GM23338 (cell line): ENCODE measurements around the gene FHIT. TPM values are rescaled to one million over a fixed set of nuclear protein-coding genes. Genes with fewer than 3 reads are reported as not detected.
"Not testable (repeated sequence)": the region's sequence is repeated elsewhere in the genome, so short reads cannot be mapped to it uniquely, and the experiment has no call there.

Experiments
- ATAC-seq: fragments of 200-7000 bp; cut with Tn5 transposase; 3 replicates; pipeline ENCODE4 v1.9.1; 2020
- DNase-seq: peaks from one replicate; pipeline ENCODE4 v3.0.0-alpha.2; 2015; ENCODE audit warnings: low spot score
- H2AFZ ChIP-seq: fragments of 200-600 bp; sonication (generic); 2 replicates; pipeline ENCODE4 v1.8.0; 2016; ENCODE audit warnings: antibody characterized with exemption, mild to moderate bottlenecking, moderate library complexity
- H3F3A ChIP-seq: fragments of 200-600 bp; sonication (generic); replicated peaks from 2 replicates; pipeline ENCODE4 v1.8.0; 2017; ENCODE audit warnings: antibody characterized with exemption, mixed run types, low read depth
- H3K27ac ChIP-seq: fragments of 200-600 bp; sonication (generic); 2 replicates; pipeline ENCODE4 v1.6.1; 2016; ENCODE audit warnings: low read depth
- H3K27me3 ChIP-seq: fragments of 200-600 bp; sonication (generic); 2 replicates; pipeline ENCODE4 v1.8.0; 2016; ENCODE audit warnings: mild to moderate bottlenecking, mixed run types, moderate library complexity; ENCODE audit not compliant: insufficient read depth
- H3K36me3 ChIP-seq: fragments of 200-600 bp; sonication (generic); 2 replicates; pipeline ENCODE4 v1.8.0; 2016; ENCODE audit warnings: mild to moderate bottlenecking; ENCODE audit not compliant: insufficient read depth
- H3K4me1 ChIP-seq: fragments of 200-600 bp; sonication (generic); 2 replicates; pipeline ENCODE4 v1.8.0; 2016; ENCODE audit warnings: mild to moderate bottlenecking, moderate library complexity; ENCODE audit not compliant: insufficient read depth
- H3K4me2 ChIP-seq: fragments of 200-600 bp; sonication (generic); 2 replicates; pipeline ENCODE4 v1.7.1; 2017; ENCODE audit warnings: mixed run types
- H3K4me3 ChIP-seq: fragments of 200-600 bp; sonication (generic); 2 replicates; pipeline ENCODE4 v1.6.1; 2016; ENCODE audit warnings: mixed run types
- H3K79me2 ChIP-seq: fragments of 200-600 bp; sonication (generic); replicated peaks from 2 replicates; pipeline ENCODE4 v1.8.0; 2017; ENCODE audit warnings: mild to moderate bottlenecking; ENCODE audit not compliant: insufficient read depth
- H3K9me2 ChIP-seq: fragments of 200-600 bp; sonication (generic); 2 replicates; pipeline ENCODE4 v1.8.0; 2017; ENCODE audit not compliant: insufficient read depth
- H4K20me1 ChIP-seq: fragments of 200-600 bp; sonication (generic); replicated peaks from 2 replicates; pipeline ENCODE4 v1.8.0; 2017; ENCODE audit warnings: mild to moderate bottlenecking; ENCODE audit not compliant: insufficient read depth
- H3K27ac Mint-ChIP-seq: 2 replicates; pipeline ENCODE4 v1.8.0; 2020; ENCODE audit warnings: inconsistent platforms, mild to moderate bottlenecking, moderate library complexity, mixed read lengths
- H3K27me3 Mint-ChIP-seq: 3 replicates; pipeline ENCODE4 v1.8.0; 2022; ENCODE audit warnings: low read depth, mild to moderate bottlenecking, moderate library complexity, mixed read lengths, inconsistent platforms; ENCODE audit not compliant: insufficient read depth, poor library complexity
- H3K36me3 Mint-ChIP-seq: 3 replicates; pipeline ENCODE4 v1.8.0; 2021; ENCODE audit warnings: low read depth, mild to moderate bottlenecking, inconsistent platforms, moderate library complexity, mixed read lengths
- H3K4me1 Mint-ChIP-seq: 3 replicates; pipeline ENCODE4 v1.8.0; 2020; ENCODE audit warnings: mild to moderate bottlenecking, inconsistent platforms, mixed read lengths
- H3K4me3 Mint-ChIP-seq: 3 replicates; pipeline ENCODE4 v1.8.0; 2021; ENCODE audit warnings: moderate library complexity, mild to moderate bottlenecking, inconsistent platforms, mixed read lengths
- H3K9me3 Mint-ChIP-seq: 3 replicates; pipeline ENCODE4 v1.8.0; 2020; ENCODE audit warnings: moderate library complexity, mild to moderate bottlenecking, inconsistent platforms, mixed read lengths
- CREB1 ChIP-seq: fragments of 250-450 bp; sonication (Bioruptor Pico); IDR thresholded peaks from 2 replicates; pipeline ENCODE4 v1.5.0; 2020; ENCODE audit warnings: low read depth, mild to moderate bottlenecking, moderate library complexity
- EZH2 ChIP-seq: fragments of 200-600 bp; sonication (generic); IDR thresholded peaks from one replicate; pipeline ENCODE4 v1.8.0; 2017; ENCODE audit warnings: antibody characterized with exemption, mild to moderate bottlenecking, low read depth; ENCODE audit not compliant: unreplicated experiment
- EZH2phosphoT487 ChIP-seq: fragments of 200-600 bp; sonication (generic); IDR thresholded peaks from one replicate; pipeline ENCODE4 v1.8.1; 2018; ENCODE audit warnings: antibody characterized with exemption; ENCODE audit not compliant: unreplicated experiment
- JUNB ChIP-seq: IDR thresholded peaks from one replicate; pipeline ENCODE4 v1.6.1; 2016; ENCODE audit warnings: antibody characterized with exemption; ENCODE audit not compliant: unreplicated experiment
- NANOG ChIP-seq: IDR thresholded peaks from 2 replicates; pipeline ENCODE4 v1.6.1; 2016; ENCODE audit warnings: antibody characterized with exemption, borderline replicate concordance
- POLR2AphosphoS5 ChIP-seq: IDR thresholded peaks from 2 replicates; pipeline ENCODE4 v1.6.1; 2016; ENCODE audit warnings: antibody characterized with exemption, low read depth
- STAT1 ChIP-seq: IDR thresholded peaks from one replicate; pipeline ENCODE4 v1.6.1; 2016; ENCODE audit warnings: antibody characterized with exemption; ENCODE audit not compliant: unreplicated experiment
- ZNF114 ChIP-seq: fragments of 250-450 bp; sonication (Bioruptor Pico); IDR thresholded peaks from 2 replicates; pipeline ENCODE4 v1.5.0; 2020; ENCODE audit warnings: mild to moderate bottlenecking, moderate library complexity
- ZNF331 ChIP-seq: fragments of 250-450 bp; sonication (Bioruptor Pico); IDR thresholded peaks from 2 replicates; pipeline ENCODE4 v1.5.0; 2020; ENCODE audit warnings: low read depth, mild to moderate bottlenecking, moderate library complexity
- polyA plus RNA-seq: library from polyadenylated mRNA; unstranded; fragments of >200 nt; fragmentation: Nextera tagmentation; extraction: Ambion mirVana; gene quantifications from 2 replicates; pipeline ENCODE4 v1.2.1, GENCODE V29; 2016
- total RNA-seq: library from RNA; depleted of rRNA; stranded (reverse); fragments of >200 nt; shearing (Covaris generic); gene quantifications from 2 replicates; pipeline ENCODE4 v1.2.3, GENCODE V29; 2014
- TF ChIP-seq, protein P1 (sequence below): fragments of 250-450 bp; sonication (Bioruptor Pico); IDR thresholded peaks from 2 replicates; pipeline ENCODE4 v1.5.0; 2020; ENCODE audit warnings: mild to moderate bottlenecking, moderate library complexity
- TF ChIP-seq, protein P2 (sequence below): IDR thresholded peaks from one replicate; pipeline ENCODE4 v1.6.1; 2018; ENCODE audit warnings: antibody characterized with exemption; ENCODE audit not compliant: unreplicated experiment

Gene FHIT
- total and polyA plus RNA-seq, 2 experiments from 2014 or later: 3.0 to 8.3 TPM

DNA sequence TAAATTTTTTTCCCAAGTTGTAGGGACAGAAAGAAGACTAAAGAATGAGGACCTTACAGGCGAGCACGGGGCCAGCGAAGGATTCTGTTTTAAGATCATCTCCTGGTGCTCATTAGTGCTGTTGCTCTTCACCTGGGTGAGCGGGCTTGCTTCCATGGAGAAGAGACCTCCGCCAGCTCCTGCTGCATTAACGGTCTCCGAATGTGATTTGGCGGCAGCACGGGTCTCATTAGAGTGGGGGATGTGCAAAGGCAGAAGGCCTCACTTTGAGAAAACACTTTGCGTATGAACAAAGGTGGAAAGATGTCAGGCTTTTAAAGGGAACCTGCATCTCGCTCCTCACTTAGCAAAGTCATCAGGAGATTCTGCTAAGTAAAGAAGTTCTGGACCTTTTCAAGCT, 1448.0 kb downstream of the FHIT start (continued):
- TF ChIP-seq, protein P1, sequence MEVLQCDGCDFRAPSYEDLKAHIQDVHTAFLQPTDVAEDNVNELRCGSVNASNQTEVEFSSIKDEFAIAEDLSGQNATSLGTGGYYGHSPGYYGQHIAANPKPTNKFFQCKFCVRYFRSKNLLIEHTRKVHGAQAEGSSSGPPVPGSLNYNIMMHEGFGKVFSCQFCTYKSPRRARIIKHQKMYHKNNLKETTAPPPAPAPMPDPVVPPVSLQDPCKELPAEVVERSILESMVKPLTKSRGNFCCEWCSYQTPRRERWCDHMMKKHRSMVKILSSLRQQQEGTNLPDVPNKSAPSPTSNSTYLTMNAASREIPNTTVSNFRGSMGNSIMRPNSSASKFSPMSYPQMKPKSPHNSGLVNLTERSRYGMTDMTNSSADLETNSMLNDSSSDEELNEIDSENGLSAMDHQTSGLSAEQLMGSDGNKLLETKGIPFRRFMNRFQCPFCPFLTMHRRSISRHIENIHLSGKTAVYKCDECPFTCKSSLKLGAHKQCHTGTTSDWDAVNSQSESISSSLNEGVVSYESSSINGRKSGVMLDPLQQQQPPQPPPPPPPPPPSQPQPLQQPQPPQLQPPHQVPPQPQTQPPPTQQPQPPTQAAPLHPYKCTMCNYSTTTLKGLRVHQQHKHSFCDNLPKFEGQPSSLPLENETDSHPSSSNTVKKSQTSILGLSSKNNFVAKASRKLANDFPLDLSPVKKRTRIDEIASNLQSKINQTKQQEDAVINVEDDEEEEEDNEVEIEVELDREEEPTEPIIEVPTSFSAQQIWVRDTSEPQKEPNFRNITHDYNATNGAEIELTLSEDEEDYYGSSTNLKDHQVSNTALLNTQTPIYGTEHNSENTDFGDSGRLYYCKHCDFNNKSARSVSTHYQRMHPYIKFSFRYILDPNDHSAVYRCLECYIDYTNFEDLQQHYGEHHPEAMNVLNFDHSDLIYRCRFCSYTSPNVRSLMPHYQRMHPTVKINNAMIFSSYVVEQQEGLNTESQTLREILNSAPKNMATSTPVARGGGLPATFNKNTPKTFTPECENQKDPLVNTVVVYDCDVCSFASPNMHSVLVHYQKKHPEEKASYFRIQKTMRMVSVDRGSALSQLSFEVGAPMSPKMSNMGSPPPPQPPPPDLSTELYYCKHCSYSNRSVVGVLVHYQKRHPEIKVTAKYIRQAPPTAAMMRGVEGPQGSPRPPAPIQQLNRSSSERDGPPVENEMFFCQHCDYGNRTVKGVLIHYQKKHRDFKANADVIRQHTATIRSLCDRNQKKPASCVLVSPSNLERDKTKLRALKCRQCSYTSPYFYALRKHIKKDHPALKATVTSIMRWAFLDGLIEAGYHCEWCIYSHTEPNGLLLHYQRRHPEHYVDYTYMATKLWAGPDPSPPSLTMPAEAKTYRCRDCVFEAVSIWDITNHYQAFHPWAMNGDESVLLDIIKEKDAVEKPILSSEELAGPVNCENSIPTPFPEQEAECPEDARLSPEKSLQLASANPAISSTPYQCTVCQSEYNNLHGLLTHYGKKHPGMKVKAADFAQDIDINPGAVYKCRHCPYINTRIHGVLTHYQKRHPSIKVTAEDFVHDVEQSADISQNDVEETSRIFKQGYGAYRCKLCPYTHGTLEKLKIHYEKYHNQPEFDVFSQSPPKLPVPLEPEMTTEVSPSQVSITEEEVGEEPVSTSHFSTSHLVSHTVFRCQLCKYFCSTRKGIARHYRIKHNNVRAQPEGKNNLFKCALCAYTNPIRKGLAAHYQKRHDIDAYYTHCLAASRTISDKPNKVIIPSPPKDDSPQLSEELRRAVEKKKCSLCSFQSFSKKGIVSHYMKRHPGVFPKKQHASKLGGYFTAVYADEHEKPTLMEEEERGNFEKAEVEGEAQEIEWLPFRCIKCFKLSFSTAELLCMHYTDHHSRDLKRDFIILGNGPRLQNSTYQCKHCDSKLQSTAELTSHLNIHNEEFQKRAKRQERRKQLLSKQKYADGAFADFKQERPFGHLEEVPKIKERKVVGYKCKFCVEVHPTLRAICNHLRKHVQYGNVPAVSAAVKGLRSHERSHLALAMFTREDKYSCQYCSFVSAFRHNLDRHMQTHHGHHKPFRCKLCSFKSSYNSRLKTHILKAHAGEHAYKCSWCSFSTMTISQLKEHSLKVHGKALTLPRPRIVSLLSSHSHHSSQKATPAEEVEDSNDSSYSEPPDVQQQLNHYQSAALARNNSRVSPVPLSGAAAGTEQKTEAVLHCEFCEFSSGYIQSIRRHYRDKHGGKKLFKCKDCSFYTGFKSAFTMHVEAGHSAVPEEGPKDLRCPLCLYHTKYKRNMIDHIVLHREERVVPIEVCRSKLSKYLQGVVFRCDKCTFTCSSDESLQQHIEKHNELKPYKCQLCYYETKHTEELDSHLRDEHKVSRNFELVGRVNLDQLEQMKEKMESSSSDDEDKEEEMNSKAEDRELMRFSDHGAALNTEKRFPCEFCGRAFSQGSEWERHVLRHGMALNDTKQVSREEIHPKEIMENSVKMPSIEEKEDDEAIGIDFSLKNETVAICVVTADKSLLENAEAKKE: no peak
- no peak for TF ChIP-seq JUNB
- TF ChIP-seq CREB1 (CRISPR knock-in tag): no peak
- no peak for TF ChIP-seq NANOG
- no peak for TF ChIP-seq POLR2AphosphoS5

DNA sequence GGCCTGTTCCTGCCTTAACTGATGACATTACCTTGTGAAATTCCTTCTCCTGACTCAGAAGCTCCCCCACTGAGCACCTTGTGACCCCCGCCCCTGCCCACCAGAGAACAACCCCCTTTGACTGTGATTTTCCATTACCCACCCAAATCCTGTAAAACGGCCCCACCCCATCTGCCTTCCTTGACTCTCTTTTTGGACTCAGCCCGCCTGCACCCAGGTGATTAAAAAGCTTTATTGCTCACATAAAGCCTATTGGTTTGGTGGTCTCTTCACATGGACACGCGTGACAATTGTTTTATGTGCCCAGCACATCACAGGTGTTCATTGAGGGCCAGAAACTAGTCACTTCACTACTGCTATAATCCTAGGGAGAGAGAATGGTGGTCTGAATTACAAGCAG, 1448.8 kb downstream of the FHIT start:
- H3K9me2 ChIP-seq, H4K20me1 ChIP-seq, H3K4me3 Mint-ChIP-seq, H3F3A ChIP-seq, H3K27me3 Mint-ChIP-seq, DNase-seq, H2AFZ ChIP-seq, H3K36me3 ChIP-seq, H3K27me3 ChIP-seq, H3K9me3 Mint-ChIP-seq, H3K27ac ChIP-seq, ATAC-seq, H3K4me3 ChIP-seq, H3K79me2 ChIP-seq, H3K36me3 Mint-ChIP-seq: not testable (repeated sequence)
- Mint-ChIP-seq H3K27ac (peak overlapping the region; percentile 64; the same call in 1 of the 2 replicates), H3K4me1 (peaks cover 16% of the 10 kb centered on the region)
- H3K4me1 ChIP-seq: peaks cover 12% of the 10 kb centered on the region
- H3K4me2 ChIP-seq: peak overlapping the region; percentile 4

DNA sequence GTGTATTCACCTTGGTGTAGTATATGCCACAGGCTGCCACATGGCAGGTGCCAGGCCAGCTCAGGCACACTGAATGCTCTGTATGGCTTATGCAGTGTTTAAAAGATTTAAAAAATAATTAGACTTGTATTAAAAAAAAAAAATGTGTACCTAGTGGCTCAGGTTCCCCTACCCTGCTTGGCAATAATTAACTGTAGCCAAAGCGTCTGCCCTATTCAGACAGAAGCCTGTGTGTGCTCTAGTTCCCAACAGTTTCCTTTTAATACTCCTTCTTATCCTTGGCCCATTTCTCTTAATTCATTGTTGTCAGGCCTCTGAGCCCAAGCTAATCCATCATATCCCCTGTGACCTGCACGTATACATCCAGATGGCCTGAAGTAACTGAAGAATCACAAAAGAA, 1449.2 kb downstream of the FHIT start:
- Mint-ChIP-seq H3K4me1 (peaks cover 16% of the 10 kb centered on the region), H3K27ac (peak overlapping the region; percentile 64; the same call in 1 of the 2 replicates), H3K36me3 (no peaks in the 10 kb centered on the region), H3K9me3 (no peaks in the 10 kb centered on the region), H3K27me3 (peaks cover 2% of the 10 kb centered on the region), H3K4me3 (no peak overlapping the region)
- no peaks in the 10 kb centered on the region for H3K79me2 ChIP-seq
- H3K4me1 ChIP-seq: peaks cover 12% of the 10 kb centered on the region
- H3F3A ChIP-seq: no peaks in the 10 kb centered on the region
- no peak for DNase-seq
- H3K27ac ChIP-seq: no peak overlapping the region
- no peaks in the 10 kb centered on the region for H3K9me2 ChIP-seq
- no peak overlapping the region for H3K4me3 ChIP-seq
- H3K27me3 ChIP-seq: no peaks in the 10 kb centered on the region
- H4K20me1 ChIP-seq: no peaks in the 10 kb centered on the region
- H2AFZ ChIP-seq: no peak overlapping the region
- no peaks in the 10 kb centered on the region for H3K36me3 ChIP-seq
- ATAC-seq: no peak
- no peak overlapping the region for H3K4me2 ChIP-seq
- TF ChIP-seq EZH2: no peak
- no peak for TF ChIP-seq ZNF114 (CRISPR knock-in tag)
- no peak for TF ChIP-seq STAT1
- TF ChIP-seq CREB1 (CRISPR knock-in tag): no peak
- TF ChIP-seq ZNF331 (CRISPR knock-in tag): no peak
- TF ChIP-seq EZH2phosphoT487: no peak
- TF ChIP-seq, protein P2, sequence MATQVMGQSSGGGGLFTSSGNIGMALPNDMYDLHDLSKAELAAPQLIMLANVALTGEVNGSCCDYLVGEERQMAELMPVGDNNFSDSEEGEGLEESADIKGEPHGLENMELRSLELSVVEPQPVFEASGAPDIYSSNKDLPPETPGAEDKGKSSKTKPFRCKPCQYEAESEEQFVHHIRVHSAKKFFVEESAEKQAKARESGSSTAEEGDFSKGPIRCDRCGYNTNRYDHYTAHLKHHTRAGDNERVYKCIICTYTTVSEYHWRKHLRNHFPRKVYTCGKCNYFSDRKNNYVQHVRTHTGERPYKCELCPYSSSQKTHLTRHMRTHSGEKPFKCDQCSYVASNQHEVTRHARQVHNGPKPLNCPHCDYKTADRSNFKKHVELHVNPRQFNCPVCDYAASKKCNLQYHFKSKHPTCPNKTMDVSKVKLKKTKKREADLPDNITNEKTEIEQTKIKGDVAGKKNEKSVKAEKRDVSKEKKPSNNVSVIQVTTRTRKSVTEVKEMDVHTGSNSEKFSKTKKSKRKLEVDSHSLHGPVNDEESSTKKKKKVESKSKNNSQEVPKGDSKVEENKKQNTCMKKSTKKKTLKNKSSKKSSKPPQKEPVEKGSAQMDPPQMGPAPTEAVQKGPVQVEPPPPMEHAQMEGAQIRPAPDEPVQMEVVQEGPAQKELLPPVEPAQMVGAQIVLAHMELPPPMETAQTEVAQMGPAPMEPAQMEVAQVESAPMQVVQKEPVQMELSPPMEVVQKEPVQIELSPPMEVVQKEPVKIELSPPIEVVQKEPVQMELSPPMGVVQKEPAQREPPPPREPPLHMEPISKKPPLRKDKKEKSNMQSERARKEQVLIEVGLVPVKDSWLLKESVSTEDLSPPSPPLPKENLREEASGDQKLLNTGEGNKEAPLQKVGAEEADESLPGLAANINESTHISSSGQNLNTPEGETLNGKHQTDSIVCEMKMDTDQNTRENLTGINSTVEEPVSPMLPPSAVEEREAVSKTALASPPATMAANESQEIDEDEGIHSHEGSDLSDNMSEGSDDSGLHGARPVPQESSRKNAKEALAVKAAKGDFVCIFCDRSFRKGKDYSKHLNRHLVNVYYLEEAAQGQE: no peak
